ENCODE data around the gene PIGP.
"Not testable (repeated sequence)": the region's sequence is repeated elsewhere in the genome, so short reads cannot be mapped to it uniquely, and the experiment has no call there.

Gene PIGP

DNA sequence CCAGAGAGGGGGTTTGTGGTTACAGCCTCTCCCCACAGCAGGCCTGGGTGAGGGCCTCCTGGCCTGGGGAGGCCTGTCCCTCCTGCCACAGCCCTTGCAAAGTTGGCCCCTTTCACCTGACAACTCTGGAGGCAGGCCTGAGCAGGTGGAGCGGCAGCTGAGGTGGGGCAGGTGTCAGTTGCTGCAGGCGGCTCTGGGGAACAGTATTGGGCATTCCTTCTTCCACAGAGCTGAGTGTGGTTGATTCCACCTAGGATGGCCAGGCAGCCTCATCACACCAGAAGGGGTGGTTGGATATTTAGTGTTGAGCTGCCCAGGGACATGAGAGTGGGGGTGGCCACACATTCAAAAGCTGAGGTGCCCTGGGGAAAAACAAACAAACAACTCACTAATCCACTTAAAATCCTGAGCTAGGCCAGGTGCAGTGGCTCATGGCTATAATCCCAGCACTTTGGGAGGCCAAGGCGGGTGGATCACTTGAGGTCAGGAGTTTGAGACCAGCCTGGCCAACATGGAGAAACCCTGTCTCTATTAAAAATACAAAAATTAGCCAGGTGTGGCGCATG lies 31.1 kb downstream of the PIGP start:
- no peak for DNase-seq

DNA sequence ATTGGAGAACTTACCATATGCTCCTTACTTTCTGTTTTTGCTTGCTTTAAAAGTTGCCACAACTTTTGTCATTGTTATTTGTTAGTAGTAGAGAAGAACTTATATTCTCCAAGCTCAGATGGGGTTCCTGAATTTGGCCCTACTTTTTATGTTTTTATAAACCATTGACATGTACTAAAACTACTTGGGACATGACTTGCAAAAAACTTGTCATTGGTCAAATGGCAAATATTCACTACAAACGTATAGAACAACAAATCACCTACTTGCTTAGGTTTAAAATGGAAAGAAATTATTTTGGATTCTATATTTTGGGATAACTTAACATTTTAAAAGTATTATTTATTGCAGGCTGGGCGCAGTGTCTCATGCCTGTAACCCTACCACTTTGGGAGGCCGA lies 32.7 kb downstream of the PIGP start:
- DNase-seq, result no peak

DNA sequence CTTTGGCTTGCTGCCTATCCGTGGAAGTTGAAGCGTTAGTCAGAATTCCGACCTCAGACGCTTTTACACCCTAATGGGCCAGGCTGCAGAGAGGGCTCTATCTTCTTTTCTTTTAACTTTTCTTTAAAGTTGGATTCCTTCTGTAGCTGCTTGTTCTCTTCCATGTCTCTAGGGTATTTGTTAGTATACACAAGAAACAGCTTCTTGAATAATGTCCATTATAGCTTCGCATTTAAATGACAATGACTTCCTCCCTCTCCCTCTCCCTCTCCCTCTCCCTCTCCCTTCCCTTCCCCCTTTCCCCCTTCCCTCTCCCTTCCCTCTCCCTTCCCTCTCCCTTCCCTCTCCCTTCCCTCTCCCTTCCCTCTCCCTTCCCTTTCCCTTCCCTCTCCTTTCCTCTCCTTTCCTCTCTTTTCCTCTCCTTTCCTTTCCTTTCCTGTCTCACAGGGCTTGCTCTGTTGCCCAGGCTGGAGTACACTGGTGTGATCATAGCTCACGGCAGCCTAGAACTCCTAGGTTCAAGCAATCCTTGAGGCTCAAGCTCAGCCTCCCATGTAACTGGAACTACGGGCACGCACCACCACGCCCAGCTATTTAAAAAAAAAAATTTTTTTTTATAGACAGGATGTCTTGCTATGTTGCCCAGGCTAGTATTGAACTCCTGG lies 33.3 kb downstream of the PIGP start:
- no peak for DNase-seq

DNA sequence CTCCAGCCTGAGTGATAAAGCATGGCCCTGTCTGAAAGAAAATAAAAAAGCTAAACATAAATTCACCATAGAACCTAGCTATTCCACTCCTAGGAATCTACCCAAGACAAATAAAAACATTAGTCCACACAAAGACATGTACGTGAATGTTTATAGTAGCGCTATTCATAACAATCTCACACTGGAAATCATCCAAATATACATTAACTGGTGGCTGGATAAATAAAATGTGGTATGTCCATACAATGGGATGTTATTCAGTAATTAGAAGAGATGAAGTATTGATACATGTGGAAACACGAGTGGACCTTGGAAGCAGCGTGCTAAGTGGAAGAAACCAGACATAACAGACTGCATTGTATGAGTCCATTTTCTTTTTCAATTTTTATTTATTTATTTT lies 36.7 kb downstream of the PIGP start:
- DNase-seq, result no peak

GRCh38 chr21:37034394-37034793 lies 38.5 kb downstream of the PIGP start:
- DNase-seq, result not testable (repeated sequence)

GRCh38 chr21:37032877-37033471 lies 39.9 kb downstream of the PIGP start:
- no peak for DNase-seq

DNA sequence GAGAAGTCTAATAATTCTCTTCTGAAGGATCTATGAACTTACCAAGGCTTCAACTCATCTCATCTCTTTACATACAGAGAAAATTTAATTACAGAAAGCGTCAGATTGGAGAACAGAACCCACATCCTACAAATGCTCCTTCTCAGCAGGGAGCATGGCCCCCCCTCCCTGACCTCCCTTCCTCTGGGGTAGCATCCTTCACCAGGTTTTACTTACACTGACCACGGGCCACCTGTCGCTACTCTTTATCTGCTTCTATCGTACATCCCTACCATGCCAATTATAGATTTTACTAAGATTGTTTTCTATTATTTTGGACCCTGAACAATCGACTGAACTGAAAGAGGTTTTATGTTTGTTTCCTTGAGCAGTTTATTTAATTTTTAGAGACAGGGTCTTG lies 40.6 kb downstream of the PIGP start:
- no peak for DNase-seq

DNA sequence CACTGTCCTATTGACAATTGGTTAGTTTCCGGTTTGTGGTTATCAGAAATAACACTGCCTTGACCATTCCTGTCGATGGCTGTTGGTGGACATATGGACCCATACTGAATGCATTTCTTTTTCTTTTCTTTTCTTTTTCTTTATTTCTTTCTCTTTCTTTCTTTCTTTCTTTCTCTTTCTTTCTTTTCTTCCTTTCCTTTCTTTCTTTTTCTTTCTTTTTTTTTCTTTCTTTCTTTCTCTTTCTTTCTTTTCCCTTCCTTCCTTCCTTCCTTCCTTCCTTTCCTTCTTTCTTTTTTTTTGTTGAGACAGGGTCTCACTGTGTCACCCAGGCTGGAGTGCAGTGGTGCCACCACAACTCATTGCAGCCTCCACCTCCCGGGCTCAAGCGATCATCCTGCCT lies 42.0 kb downstream of the PIGP start:
- DNase-seq, result no peak

DNA sequence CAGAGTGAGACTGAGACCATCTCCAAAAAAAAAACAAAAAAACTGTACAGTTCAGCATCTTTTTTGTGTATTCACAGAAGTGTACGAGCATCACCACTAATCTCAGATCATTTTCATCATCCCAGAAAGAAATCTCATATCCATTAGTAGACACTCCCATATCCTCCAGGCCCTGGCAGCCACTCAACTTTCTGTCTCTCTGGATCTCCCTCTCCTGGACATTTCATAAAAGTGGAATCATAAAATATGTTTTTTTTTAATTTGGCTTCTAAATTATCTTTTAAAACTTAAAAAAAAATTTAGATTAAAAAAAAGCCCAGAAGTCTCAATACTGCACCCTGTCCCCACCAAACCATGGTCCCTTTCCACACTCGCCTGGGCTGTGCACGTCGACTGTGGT lies 44.3 kb downstream of the PIGP start:
- no peak for DNase-seq

DNA sequence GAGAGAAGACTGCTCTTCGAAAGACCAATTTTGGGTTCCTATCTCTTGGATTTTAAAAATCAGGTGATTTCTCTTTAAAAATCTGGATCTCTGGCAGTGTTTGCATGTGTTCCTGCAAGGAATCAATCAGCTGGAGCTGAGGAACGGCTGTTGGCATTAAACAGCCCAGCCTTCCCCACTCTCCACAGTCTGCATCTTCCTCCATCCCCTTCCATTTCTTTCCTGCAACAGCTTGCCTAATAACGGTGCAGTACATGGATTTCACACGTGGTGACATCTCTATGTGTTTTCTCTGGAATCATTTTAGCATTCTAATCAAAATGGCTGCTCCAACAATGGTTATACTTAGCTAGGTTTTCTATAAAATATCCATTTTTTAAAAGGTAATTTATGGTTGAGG lies 46.4 kb downstream of the PIGP start:
- DNase-seq, result no peak

GRCh38 chr21:37017951-37018679 lies 54.8 kb downstream of the PIGP start:
- no peak for DNase-seq

Data from NCI-H526 treated with DMSO at 0.1 percent for 48 hours (cell line).